Prostate gland (tissue), 2 donors: ENCODE measurements around the gene RO60. TPM values are rescaled to one million over a fixed set of nuclear protein-coding genes. Genes with fewer than 3 reads are reported as not detected.
"Not testable (repeated sequence)": the region's sequence is repeated elsewhere in the genome, so short reads cannot be mapped to it uniquely, and the experiment has no call there.

Experiments used
- DNase-seq: peaks from one replicate; pipeline ENCODE4 v3.0.0-alpha.2; 2019; ENCODE audit warnings: low spot score
- H3K27ac ChIP-seq, 2 donors: fragments of 200-600 bp; sonication (generic); 2 replicates each; pipeline ENCODE4 v1.5.1; 2017 to 2019
- H3K27me3 ChIP-seq: fragments of 200-600 bp; sonication (generic); replicated peaks from 2 replicates; pipeline ENCODE4 v1.5.1; 2019; ENCODE audit not compliant: insufficient read depth
- H3K36me3 ChIP-seq, 2 donors: fragments of 200-600 bp; sonication (generic); 1 replicate in 1 of 2; 2 replicates in 1 of 2; pipeline versions ENCODE4 v1.5.1 to v1.8.1; 2017 to 2019
- H3K4me1 ChIP-seq: fragments of 200-600 bp; sonication (generic); replicated peaks from 2 replicates; pipeline ENCODE4 v1.5.1; 2019
- H3K4me3 ChIP-seq, 2 donors: fragments of 200-600 bp; sonication (generic); 2 replicates each; pipeline ENCODE4 v1.5.1; 2017 to 2019
- H3K9me3 ChIP-seq: fragments of 200-600 bp; sonication (generic); 2 replicates; pipeline ENCODE4 v1.5.1; 2017
- POLR2A ChIP-seq: fragments of 450-650 bp; IDR thresholded peaks from one replicate; pipeline ENCODE4 v1.6.1; 2016; ENCODE audit warnings: antibody characterized with exemption, mild to moderate bottlenecking
- POLR2AphosphoS5 ChIP-seq: sonication (generic); formaldehyde crosslinking; IDR thresholded peaks from one replicate; pipeline ENCODE4 v1.6.1; 2017; ENCODE audit warnings: antibody characterized with exemption
- WGBS: methylation state at CpG from one replicate; pipeline ENCODE4 v1.1.5; 2018; 5-methylcytosine and 5-hydroxymethylcytosine counted together
- intact Hi-C: fragments of 100-400 bp; cut with DNase I; formaldehyde crosslinking; loops from one replicate; pipeline ENCODE4 v1.14.2; 2022
- total RNA-seq, 2 donors: library from RNA; depleted of rRNA; stranded (reverse); fragments of >200 nt; gene quantifications; one replicate each; pipeline ENCODE4 v1.1.0, GENCODE V29; 2016
- TF ChIP-seq, protein P1 (sequence below), 4 experiments: fragments of 200-600 bp in 2 of 4; fragments of 450-650 bp in 2 of 4; sonication (generic) in 2 of 4; IDR thresholded peaks; 1 replicate in 3 of 4; 2 replicates in 1 of 4; pipeline ENCODE4 v1.5.1; 2016 to 2019; ENCODE audit warnings: antibody characterized with exemption in 4 of 4, mild to moderate bottlenecking in 2 of 4, moderate library complexity in 2 of 4

RO60 gene
- total RNA-seq, 2 donors from 2014 or later: 92.8 to 93.8 TPM

DNA sequence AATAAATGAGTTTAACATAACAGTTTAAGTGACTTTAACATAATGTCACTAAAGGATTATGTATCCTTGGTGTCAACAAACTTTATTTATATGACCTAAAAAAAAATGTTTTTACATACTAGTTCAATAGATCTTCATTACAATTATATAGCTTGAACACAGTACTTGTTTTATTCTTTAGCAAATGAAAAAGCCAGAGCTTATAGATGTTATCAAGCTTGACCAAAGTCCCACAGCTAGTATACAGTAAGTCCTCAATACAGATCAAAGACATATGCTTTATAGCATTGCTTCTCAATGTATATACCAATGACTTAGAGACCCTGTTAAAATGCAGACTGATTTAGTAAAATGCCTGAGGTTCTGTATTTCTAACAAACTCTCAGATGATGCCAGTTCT lies 42.6 kb upstream of the RO60 start:
- Histone ChIP-seq H3K9me3 (no peaks in the 10 kb centered on the region), H3K27ac (no peak overlapping the region), H3K4me1 (no peaks in the 10 kb centered on the region), H3K4me3 (no peak overlapping the region), H3K27me3 (no peaks in the 10 kb centered on the region), H3K36me3 (no peaks in the 10 kb centered on the region)
- DNase-seq: no peak
- no peak for TF ChIP-seq POLR2AphosphoS5
- TF ChIP-seq, protein P1, sequence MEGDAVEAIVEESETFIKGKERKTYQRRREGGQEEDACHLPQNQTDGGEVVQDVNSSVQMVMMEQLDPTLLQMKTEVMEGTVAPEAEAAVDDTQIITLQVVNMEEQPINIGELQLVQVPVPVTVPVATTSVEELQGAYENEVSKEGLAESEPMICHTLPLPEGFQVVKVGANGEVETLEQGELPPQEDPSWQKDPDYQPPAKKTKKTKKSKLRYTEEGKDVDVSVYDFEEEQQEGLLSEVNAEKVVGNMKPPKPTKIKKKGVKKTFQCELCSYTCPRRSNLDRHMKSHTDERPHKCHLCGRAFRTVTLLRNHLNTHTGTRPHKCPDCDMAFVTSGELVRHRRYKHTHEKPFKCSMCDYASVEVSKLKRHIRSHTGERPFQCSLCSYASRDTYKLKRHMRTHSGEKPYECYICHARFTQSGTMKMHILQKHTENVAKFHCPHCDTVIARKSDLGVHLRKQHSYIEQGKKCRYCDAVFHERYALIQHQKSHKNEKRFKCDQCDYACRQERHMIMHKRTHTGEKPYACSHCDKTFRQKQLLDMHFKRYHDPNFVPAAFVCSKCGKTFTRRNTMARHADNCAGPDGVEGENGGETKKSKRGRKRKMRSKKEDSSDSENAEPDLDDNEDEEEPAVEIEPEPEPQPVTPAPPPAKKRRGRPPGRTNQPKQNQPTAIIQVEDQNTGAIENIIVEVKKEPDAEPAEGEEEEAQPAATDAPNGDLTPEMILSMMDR (IDR thresholded peaks at IDR 0.05): no peak
- no peak for TF ChIP-seq POLR2A
- intact Hi-C loops: loop anchor here (5.0 kb wide), 2 partner anchors 104 to 204 kb away; no protein-coding TSS in a partner anchor

DNA sequence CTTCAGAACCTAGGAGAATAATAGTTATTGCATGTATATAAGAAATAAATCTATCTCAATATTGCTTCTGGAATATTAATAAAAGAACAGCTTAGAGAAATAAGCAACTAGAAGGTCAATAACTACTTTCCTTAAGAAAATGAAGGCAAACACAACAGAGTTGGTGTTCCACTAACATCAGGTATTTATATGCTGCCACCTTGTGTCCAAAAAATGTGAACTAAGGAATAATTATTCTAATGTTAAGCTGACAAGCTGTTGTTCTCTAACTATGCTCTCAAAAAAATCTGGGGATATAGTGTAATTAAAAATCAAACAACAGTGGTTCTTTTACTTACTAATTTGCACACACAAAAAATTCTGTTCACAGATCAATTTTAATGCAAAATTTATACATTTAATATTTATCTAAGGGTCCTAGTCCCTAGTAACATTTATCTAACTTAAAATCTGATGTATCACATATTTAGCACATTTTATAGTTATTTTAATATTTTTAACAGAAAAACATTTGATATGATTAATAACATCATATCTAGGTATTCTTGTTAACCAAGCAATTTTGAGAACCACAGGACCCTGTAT lies 39.9 kb upstream of the RO60 start:
- intact Hi-C loops: loop anchor here (2.0 to 10.0 kb wide), 4 partner anchors 107 to 545 kb away; no protein-coding TSS in a partner anchor
- peak; percentile 34 for DNase-seq
- H3K27ac ChIP-seq: no peak overlapping the region

DNA sequence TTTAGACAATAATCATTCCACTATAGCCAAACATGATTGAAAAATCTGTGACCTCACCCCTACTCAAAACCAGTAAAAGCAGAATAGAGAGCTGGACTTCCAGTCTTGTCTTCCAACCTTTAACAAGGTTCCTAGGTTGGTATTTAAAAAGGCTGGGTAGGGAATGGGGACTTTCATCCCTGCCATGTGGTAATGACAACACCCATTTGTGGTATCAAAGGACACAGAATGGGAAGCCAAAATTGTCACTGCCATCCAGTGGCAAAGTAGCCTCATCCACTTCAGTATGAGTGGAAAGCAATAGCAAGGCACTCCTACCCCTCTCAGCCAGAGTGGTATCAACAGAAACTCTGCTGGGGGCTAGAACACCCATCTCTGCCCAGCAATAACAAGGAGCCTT lies 34.2 kb upstream of the RO60 start:
- H3K4me3 ChIP-seq: no peak overlapping the region
- TF ChIP-seq POLR2A (no peak), POLR2AphosphoS5 (no peak)
- TF ChIP-seq, protein P1 (IDR thresholded peaks at IDR 0.05): no peak
- H3K27me3 ChIP-seq: no peaks in the 10 kb centered on the region
- H3K36me3 ChIP-seq: no peaks in the 10 kb centered on the region
- intact Hi-C loops: loop anchor here (10.0 kb wide), 1 partner anchor 420 kb away; no protein-coding TSS in a partner anchor
- H3K27ac ChIP-seq: no peak overlapping the region
- no peaks in the 10 kb centered on the region for H3K9me3 ChIP-seq
- H3K4me1 ChIP-seq: no peaks in the 10 kb centered on the region
- no peak for DNase-seq

More for the DNA sequence above, 39.9 kb upstream of the RO60 start:
- no peaks in the 10 kb centered on the region for H3K27me3 ChIP-seq
- no peaks in the 10 kb centered on the region for H3K36me3 ChIP-seq
- no peak overlapping the region for H3K4me3 ChIP-seq
- H3K4me1 ChIP-seq: no peaks in the 10 kb centered on the region
- TF ChIP-seq, protein P1 (IDR thresholded peaks at IDR 0.05): peak; percentile 29 to 78 (median 68)
- no peak for TF ChIP-seq POLR2AphosphoS5
- H3K9me3 ChIP-seq: no peaks in the 10 kb centered on the region

DNA sequence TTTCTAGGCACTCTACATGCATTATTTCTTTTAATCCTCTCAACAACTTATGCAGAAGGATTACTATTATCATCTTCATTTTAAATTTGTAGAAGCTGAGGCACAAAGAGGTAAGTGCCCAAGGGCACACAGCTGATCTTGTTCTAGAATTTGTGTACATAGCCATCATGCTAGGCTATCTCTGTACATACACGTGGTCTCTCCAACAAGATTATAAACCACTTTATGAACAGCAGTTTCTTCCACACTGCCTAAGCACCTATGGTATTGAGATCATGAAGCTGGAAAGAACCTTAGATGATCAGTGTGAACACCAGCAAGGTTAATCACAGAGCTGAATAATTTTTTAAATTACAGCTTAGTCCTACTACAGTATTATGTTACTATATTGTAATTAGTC lies 29.1 kb upstream of the RO60 start:
- intact Hi-C loops: no loop called here
- no peak overlapping the region for H3K4me3 ChIP-seq
- TF ChIP-seq POLR2A (no peak), POLR2AphosphoS5 (no peak)
- TF ChIP-seq, protein P1 (IDR thresholded peaks at IDR 0.05): no peak
- DNase-seq: no peak
- no peaks in the 10 kb centered on the region for H3K4me1 ChIP-seq
- H3K27me3 ChIP-seq: no peaks in the 10 kb centered on the region
- H3K27ac ChIP-seq: no peak overlapping the region
- H3K9me3 ChIP-seq: no peaks in the 10 kb centered on the region
- no peaks in the 10 kb centered on the region for H3K36me3 ChIP-seq
- 43% methylated on average over 1 of the region's 1 CpG for WGBS

DNA sequence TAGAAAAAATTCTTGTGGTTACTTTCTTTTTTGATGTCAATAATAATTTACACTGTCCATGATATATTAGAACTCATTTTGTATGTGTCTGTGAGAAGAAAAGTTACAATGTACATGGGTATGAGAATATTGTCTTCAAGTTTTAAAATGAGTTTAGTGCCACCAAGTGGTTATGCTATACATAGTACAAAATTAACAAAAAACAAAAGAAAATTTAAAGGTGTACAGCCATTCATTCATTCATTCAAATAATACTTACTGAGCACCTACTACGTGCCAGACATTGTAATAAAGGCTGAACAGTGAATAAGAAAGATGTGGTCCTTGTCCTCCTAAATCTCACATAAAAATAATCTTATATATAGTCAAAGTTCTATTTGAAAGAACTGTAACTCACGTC lies 28.0 kb upstream of the RO60 start:
- no peak for DNase-seq
- intact Hi-C loops: no loop called here
- Histone ChIP-seq H3K27me3 (no peaks in the 10 kb centered on the region), H3K4me3 (no peak overlapping the region), H3K9me3 (no peaks in the 10 kb centered on the region), H3K36me3 (no peaks in the 10 kb centered on the region), H3K27ac (no peak overlapping the region), H3K4me1 (no peaks in the 10 kb centered on the region)
- TF ChIP-seq POLR2AphosphoS5 (no peak), POLR2A (no peak)
- TF ChIP-seq, protein P1 (IDR thresholded peaks at IDR 0.05): peak in 1 of 4 experiments; percentile 7
- 90% methylated on average over 2 of the region's 2 CpGs for WGBS

DNA sequence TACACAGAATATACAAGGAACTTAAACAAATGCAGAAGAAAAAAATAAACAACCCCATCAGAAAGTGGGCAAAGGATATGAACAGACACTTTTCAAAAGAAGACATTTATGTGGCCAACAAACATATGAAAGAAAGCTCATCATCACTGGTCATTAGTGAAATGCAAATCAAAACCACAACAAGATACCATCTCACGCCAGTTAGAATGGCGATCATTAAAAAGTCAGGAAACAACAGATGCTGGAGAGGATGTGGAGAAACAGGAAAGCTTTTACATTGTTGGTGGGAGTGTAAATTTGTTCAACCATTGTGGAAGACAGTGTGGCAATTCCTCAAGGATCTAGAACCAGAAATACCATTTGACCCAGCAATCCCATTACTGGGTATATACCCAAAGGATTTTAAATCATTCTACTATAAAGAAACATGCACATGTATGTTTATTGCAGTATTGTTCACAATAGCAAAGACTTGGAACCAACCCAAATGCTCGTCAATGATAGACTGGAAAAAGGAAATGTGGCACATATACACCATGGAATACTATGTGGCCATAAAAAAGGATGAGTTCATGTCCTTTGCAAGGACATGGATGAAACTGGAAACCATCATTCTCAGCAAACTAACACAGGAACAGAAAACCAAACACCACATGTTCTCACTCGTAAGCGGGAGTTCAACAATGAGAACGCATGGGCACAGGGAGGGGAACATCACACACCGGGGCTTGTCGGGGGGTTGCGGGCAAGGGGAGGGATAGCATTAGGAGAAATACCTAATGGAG lies 26.6 kb upstream of the RO60 start:
- H3K4me3 ChIP-seq, DNase-seq, H3K27ac ChIP-seq, intact Hi-C loops, H3K4me1 ChIP-seq, H3K27me3 ChIP-seq, H3K9me3 ChIP-seq, H3K36me3 ChIP-seq: not testable (repeated sequence)
- WGBS: 96% methylated on average over 9 of the region's 9 CpGs
